ENCODE results near the gene SLN.

DNA sequence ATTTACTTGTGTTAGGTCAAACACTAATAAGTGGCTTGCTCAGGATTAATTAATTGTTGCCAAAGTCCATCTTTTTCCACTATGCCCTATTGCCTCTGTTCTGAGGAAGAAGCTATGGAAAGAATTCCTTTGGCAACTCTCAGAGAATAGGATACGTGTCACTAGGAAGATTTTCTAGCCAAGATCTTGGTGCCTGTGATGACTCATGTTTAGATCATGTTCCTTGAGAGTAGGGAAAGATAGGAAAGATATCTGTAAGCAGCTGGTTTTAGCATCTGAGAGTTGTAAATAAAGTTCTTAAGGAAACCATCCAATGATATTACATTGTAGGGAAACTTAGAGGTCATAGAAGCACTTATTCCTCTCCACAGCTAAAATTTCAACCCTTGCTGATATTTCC lies 15.7 kb downstream of the SLN start:
- TF ChIP-seq RAD21 (IDR thresholded peaks at IDR 0.05; ENCODE audit: low read depth) (no peak), EZH2 (IDR thresholded peaks at IDR 0.05) (no peak), FOSL1 (IDR thresholded peaks at IDR 0.05; ENCODE audit: low read depth) (peak; percentile 96), POLR2A (IDR thresholded peaks at IDR 0.05; ENCODE audit: borderline replicate concordance, extremely low read depth, insufficient read depth, insufficient read length) (no peak)
- TF ChIP-seq, protein P1, sequence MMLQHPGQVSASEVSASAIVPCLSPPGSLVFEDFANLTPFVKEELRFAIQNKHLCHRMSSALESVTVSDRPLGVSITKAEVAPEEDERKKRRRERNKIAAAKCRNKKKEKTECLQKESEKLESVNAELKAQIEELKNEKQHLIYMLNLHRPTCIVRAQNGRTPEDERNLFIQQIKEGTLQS (IDR thresholded peaks at IDR 0.05) = peak; percentile 50
- TF ChIP-seq, protein P2, sequence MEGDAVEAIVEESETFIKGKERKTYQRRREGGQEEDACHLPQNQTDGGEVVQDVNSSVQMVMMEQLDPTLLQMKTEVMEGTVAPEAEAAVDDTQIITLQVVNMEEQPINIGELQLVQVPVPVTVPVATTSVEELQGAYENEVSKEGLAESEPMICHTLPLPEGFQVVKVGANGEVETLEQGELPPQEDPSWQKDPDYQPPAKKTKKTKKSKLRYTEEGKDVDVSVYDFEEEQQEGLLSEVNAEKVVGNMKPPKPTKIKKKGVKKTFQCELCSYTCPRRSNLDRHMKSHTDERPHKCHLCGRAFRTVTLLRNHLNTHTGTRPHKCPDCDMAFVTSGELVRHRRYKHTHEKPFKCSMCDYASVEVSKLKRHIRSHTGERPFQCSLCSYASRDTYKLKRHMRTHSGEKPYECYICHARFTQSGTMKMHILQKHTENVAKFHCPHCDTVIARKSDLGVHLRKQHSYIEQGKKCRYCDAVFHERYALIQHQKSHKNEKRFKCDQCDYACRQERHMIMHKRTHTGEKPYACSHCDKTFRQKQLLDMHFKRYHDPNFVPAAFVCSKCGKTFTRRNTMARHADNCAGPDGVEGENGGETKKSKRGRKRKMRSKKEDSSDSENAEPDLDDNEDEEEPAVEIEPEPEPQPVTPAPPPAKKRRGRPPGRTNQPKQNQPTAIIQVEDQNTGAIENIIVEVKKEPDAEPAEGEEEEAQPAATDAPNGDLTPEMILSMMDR (IDR thresholded peaks at IDR 0.05 in 2 of 3, conservative IDR thresholded peaks at IDR 0.05 in 1 of 3; ENCODE audit: borderline replicate concordance in 1 of 3, insufficient read depth in 1 of 3, low read depth in 2 of 3, low read length in 2 of 3) = no peak

All from HCT116 (cell line).